Upper lobe of left lung (tissue), 6 donors: ENCODE data around the gene MUC5B. TPM values are rescaled to one million over a fixed set of nuclear protein-coding genes. Genes with fewer than 3 reads are reported as not detected.
A peak's percentile ranks its signal among the peaks of the same experiment; 100 is the strongest.

Source experiments
- ATAC-seq, 2 donors: fragments of 200-7000 bp; cut with Tn5 transposase; one replicate each; pipeline ENCODE4 v1.9.1; 2022; ENCODE audit warnings: mild to moderate bottlenecking in 2 of 2, moderate library complexity in 2 of 2; ENCODE audit not compliant: low FRiP score in 2 of 2
- DNase-seq, 2 donors: peaks; one replicate each; pipeline ENCODE4 v3.0.0-alpha.2; 2019 to 2020
- H3K27ac ChIP-seq, 4 donors: fragments of 200-600 bp; sonication (generic); one replicate each; pipeline ENCODE4 v1.5.1; 2016 to 2019
- H3K27me3 ChIP-seq, 4 donors: fragments of 200-600 bp; sonication (generic); one replicate each; pipeline ENCODE4 v1.5.1; 2017 to 2019
- H3K36me3 ChIP-seq, 4 donors: fragments of 200-600 bp; sonication (generic); one replicate each; pipeline ENCODE4 v1.5.1; 2016 to 2019
- H3K4me1 ChIP-seq, 4 donors: fragments of 200-600 bp; sonication (generic); one replicate each; pipeline ENCODE4 v1.5.1; 2018 to 2019
- H3K4me3 ChIP-seq, 4 donors: fragments of 200-600 bp; sonication (generic); one replicate each; pipeline ENCODE4 v1.5.1; 2017 to 2019; ENCODE audit warnings: mild to moderate bottlenecking in 2 of 4, moderate library complexity in 1 of 4
- H3K9me3 ChIP-seq, 4 donors: fragments of 200-600 bp; sonication (generic); one replicate each; pipeline ENCODE4 v1.5.1; 2018 to 2019
- CTCF ChIP-seq, 6 experiments: fragments of 450-650 bp in 4 of 6; fragments of 200-600 bp in 2 of 6; sonication (generic) in 2 of 6; IDR thresholded peaks; one replicate each; pipeline ENCODE4 v1.5.1; 2016 to 2019; ENCODE audit warnings: antibody characterized with exemption in 6 of 6
- EP300 ChIP-seq, 4 donors: sonication (generic); formaldehyde crosslinking; IDR thresholded peaks; one replicate each; pipeline ENCODE4 v1.5.1; 2017; ENCODE audit warnings: antibody characterized with exemption in 4 of 4, control low read depth in 2 of 4
- POLR2A ChIP-seq, 4 donors: fragments of 450-650 bp; IDR thresholded peaks; one replicate each; pipeline ENCODE4 v1.5.1; 2016 to 2017; ENCODE audit warnings: antibody characterized with exemption in 4 of 4, mild to moderate bottlenecking in 2 of 4
- POLR2AphosphoS5 ChIP-seq, 2 donors: sonication (generic); formaldehyde crosslinking; IDR thresholded peaks; one replicate each; pipeline ENCODE4 v1.5.1; 2017; ENCODE audit warnings: antibody characterized with exemption in 2 of 2
- WGBS, 2 donors: methylation state at CpG; one replicate each; pipeline ENCODE4 v1.1.5; 2017 to 2018; 5-methylcytosine and 5-hydroxymethylcytosine counted together
- total RNA-seq, 6 donors: library from RNA; depleted of rRNA in 4 of 6; stranded (reverse); fragments of >200 nt in 4 of 6; gene quantifications; one replicate each; pipeline versions ENCODE4 v1.1.0 to v1.2.1, GENCODE V29; 2016 to 2021
- donor health status: DM: no; HTN: no; CAD: no; lungs with moderate emphysema.
- donor health status: DM: no; HTN: yes; CAD: no; lungs with severe emphysema.

The MUC5B gene
- total RNA-seq, 6 donors from 2014 or later = 3.2 to 54.5 (median 16.2) TPM

GRCh38 chr11:1200611-1201191 lies 22.2 kb upstream of the MUC5B start:
- H3K27ac ChIP-seq = no peak overlapping the region
- H3K9me3 ChIP-seq = no peaks in the 10 kb centered on the region
- TF ChIP-seq CTCF (IDR thresholded peaks at IDR 0.05) (no peak), POLR2A (IDR thresholded peaks at IDR 0.05) (no peak), EP300 (IDR thresholded peaks at IDR 0.05) (no peak), POLR2AphosphoS5 (IDR thresholded peaks at IDR 0.05) (no peak)
- peaks cover 0 to 18% (median 5%) of the 10 kb centered on the region in 4 donors for H3K27me3 ChIP-seq
- ATAC-seq = no peak
- 69 to 72% methylated on average over 3 to 16 of the region's 16 CpGs for WGBS, 2 donors
- no peak overlapping the region for H3K4me3 ChIP-seq
- no peaks in the 10 kb centered on the region for H3K36me3 ChIP-seq
- peaks cover 0 to 8% (median 3%) of the 10 kb centered on the region in 4 donors for H3K4me1 ChIP-seq
- no peak for DNase-seq

GRCh38 chr11:1201395-1202153 lies 21.3 kb upstream of the MUC5B start:
- ATAC-seq (no peak), DNase-seq (no peak)
- no peak for TF ChIP-seq CTCF (IDR thresholded peaks at IDR 0.05)
- TF ChIP-seq POLR2AphosphoS5 (IDR thresholded peaks at IDR 0.05) = no peak
- no peak for TF ChIP-seq POLR2A (IDR thresholded peaks at IDR 0.05)
- TF ChIP-seq EP300 (IDR thresholded peaks at IDR 0.05) = no peak
- 88 to 91% methylated on average over 4 of the region's 4 CpGs for WGBS, 2 donors
- Histone ChIP-seq H3K27ac (no peak overlapping the region), H3K27me3 (peaks cover 0 to 18% (median 5%) of the 10 kb centered on the region in 4 donors), H3K4me1 (peaks cover 0 to 8% (median 3%) of the 10 kb centered on the region in 4 donors), H3K36me3 (no peaks in the 10 kb centered on the region), H3K9me3 (no peaks in the 10 kb centered on the region), H3K4me3 (no peak overlapping the region)

GRCh38 chr11:1202154-1202775 lies 20.6 kb upstream of the MUC5B start:
- TF ChIP-seq EP300 (IDR thresholded peaks at IDR 0.05) (no peak), POLR2AphosphoS5 (IDR thresholded peaks at IDR 0.05) (no peak)
- peak in 1 of 2 donors; percentile 70 for DNase-seq
- H3K9me3 ChIP-seq = no peaks in the 10 kb centered on the region
- peak in 1 of 2 donors; percentile 1 for ATAC-seq
- H3K4me1 ChIP-seq = peaks cover 0 to 8% (median 3%) of the 10 kb centered on the region in 4 donors
- peaks cover 0 to 18% (median 3%) of the 10 kb centered on the region in 4 donors for H3K27me3 ChIP-seq
- no peaks in the 10 kb centered on the region for H3K36me3 ChIP-seq
- WGBS, 2 donors = 25 to 53% methylated on average over 3 to 17 of the region's 18 CpGs
- H3K4me3 ChIP-seq = no peak overlapping the region
- H3K27ac ChIP-seq = no peak overlapping the region

GRCh38 chr11:1202776-1203504 lies 19.9 kb upstream of the MUC5B start:
- peaks cover 0 to 18% (median 3%) of the 10 kb centered on the region in 4 donors for H3K27me3 ChIP-seq
- TF ChIP-seq EP300 (IDR thresholded peaks at IDR 0.05) (no peak), POLR2A (IDR thresholded peaks at IDR 0.05) (no peak), CTCF (IDR thresholded peaks at IDR 0.05) (peak; percentile 93 to 95 (median 94)), POLR2AphosphoS5 (IDR thresholded peaks at IDR 0.05) (no peak)
- DNase-seq (peak; percentile 40 to 94), ATAC-seq (peak; percentile 41 to 81)
- no peaks in the 10 kb centered on the region for H3K36me3 ChIP-seq
- no peak overlapping the region for H3K27ac ChIP-seq
- no peaks in the 10 kb centered on the region for H3K9me3 ChIP-seq
- peaks cover 0 to 8% (median 3%) of the 10 kb centered on the region in 4 donors for H3K4me1 ChIP-seq
- 22 to 38% methylated on average over 7 to 19 of the region's 32 CpGs for WGBS, 2 donors
- no peak overlapping the region for H3K4me3 ChIP-seq
